ENCODE measurements around the gene MIEF1. TPM values are rescaled to one million over a fixed set of nuclear protein-coding genes. Genes with fewer than 3 reads are reported as not detected.
A peak's percentile ranks its signal among the peaks of the same experiment; 100 is the strongest.

The MIEF1 gene
- total and polyA plus RNA-seq, 3 donors from 2014 or later = 60.6 to 120 (median 78.2) TPM

DNA sequence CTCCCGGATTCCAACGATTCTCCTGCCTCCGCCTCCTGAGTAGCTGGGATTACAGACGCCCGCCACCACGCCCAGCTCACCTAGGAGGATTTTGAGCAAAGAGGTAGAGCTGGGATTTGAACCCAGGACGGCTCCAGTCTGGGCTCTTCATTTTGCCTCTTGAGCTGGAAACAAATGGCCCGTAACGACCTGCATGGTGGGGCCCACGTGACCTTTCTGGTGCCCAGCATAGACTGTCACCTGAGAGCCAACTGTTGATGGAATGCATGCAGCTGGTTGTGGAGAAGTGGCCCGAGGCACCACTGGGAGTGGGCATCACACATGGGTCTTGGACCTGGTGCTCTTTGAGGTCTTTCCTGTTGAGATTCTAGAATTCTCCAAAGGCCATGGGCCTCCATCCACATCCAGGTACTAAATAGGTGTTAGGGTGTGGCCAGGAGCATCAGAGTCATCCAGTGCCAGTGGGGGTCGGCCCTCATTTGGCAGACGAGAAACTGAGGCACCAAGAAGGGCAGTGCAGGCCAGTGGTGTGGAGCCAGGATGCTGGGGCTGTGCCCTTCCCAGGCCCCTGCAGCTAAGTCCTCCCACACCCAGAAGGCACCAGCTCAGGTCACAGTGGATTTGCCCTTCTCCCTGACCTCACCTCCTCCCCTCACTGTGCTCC is 22.1 kb downstream of the MIEF1 start:
- Histone ChIP-seq H3K4me1 (peaks cover 58% of the 10 kb centered on the region), H3K4me3 (no peak overlapping the region), H3K27ac (no peak overlapping the region), H3K27me3 (no peaks in the 10 kb centered on the region), H3K9me3 (no peaks in the 10 kb centered on the region), H3K36me3 (ENCODE audit: low read depth, missing control alignments) (no peaks in the 10 kb centered on the region)
- no peak for DNase-seq
- WGBS, 2 donors = 55 to 69% methylated on average over 9 to 13 of the region's 13 CpGs
- intact Hi-C loops (cut with DNase I; ENCODE audit: low total_unique reads) = loop anchor here (10.0 kb wide), 2 partner anchors 209 to 349 kb away; partner anchors contain the start of gene RPL3
- TF ChIP-seq POLR2A (IDR thresholded peaks at IDR 0.05) = no peak
- TF ChIP-seq, protein P1, sequence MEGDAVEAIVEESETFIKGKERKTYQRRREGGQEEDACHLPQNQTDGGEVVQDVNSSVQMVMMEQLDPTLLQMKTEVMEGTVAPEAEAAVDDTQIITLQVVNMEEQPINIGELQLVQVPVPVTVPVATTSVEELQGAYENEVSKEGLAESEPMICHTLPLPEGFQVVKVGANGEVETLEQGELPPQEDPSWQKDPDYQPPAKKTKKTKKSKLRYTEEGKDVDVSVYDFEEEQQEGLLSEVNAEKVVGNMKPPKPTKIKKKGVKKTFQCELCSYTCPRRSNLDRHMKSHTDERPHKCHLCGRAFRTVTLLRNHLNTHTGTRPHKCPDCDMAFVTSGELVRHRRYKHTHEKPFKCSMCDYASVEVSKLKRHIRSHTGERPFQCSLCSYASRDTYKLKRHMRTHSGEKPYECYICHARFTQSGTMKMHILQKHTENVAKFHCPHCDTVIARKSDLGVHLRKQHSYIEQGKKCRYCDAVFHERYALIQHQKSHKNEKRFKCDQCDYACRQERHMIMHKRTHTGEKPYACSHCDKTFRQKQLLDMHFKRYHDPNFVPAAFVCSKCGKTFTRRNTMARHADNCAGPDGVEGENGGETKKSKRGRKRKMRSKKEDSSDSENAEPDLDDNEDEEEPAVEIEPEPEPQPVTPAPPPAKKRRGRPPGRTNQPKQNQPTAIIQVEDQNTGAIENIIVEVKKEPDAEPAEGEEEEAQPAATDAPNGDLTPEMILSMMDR (IDR thresholded peaks at IDR 0.05) = no peak

DNA sequence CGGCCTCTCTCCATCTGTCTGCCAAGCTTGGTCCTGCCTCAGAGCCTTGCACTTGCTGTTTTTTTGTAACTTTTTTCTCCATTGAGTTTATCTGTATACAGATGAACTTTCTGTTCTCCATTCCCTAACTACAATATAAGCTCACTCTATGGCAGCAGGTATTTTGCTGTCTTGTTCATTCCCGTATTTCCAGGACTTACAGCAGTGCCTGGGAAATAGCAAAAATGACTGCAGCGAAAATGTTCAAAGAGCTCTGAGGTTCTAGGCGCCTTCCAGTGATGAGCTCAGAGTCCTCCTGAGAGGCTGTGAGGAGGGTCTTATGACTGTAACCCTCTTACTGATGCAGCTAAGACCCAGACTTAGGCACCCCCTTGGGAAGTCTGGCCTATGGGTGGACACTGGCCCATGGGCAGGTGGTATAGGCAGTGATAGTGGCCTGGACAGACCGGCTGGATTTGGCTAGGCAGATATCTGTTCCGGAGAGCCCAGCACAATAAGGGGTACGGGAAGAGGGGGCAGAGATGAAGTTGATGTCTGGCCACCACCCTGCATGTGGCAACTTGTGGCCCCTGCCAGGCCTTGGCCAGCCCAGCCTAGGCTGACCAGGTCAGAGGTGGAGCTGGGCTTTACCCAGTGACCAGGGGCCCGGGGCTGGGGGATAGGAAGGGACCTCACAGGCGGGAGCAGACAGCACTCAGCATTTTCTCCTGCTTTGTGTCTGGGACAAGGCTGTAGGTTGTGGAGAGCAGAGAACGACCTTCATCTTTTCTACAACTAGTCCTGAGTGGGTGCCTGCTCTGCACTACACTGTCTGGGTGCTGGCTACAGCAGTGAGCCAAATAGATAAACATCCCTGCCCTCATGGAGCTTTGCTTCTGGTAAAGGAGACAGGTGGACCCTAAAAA is 22.9 kb downstream of the MIEF1 start:
- Histone ChIP-seq H3K4me1 (peaks cover 65% of the 10 kb centered on the region), H3K9me3 (no peaks in the 10 kb centered on the region), H3K27me3 (no peaks in the 10 kb centered on the region), H3K4me3 (no peak overlapping the region), H3K36me3 (ENCODE audit: low read depth, missing control alignments) (no peaks in the 10 kb centered on the region), H3K27ac (peak overlapping the region in 1 of 2 donors; percentile 41)
- intact Hi-C loops (cut with DNase I; ENCODE audit: low total_unique reads) = loop anchor here (10.0 kb wide), 2 partner anchors 210 to 350 kb away; partner anchors contain the start of gene RPL3
- WGBS, 2 donors = 69 to 73% methylated on average over 8 to 10 of the region's 10 CpGs
- no peak for TF ChIP-seq POLR2A (IDR thresholded peaks at IDR 0.05)
- TF ChIP-seq, protein P1 (IDR thresholded peaks at IDR 0.05) = no peak
- DNase-seq = no peak

DNA sequence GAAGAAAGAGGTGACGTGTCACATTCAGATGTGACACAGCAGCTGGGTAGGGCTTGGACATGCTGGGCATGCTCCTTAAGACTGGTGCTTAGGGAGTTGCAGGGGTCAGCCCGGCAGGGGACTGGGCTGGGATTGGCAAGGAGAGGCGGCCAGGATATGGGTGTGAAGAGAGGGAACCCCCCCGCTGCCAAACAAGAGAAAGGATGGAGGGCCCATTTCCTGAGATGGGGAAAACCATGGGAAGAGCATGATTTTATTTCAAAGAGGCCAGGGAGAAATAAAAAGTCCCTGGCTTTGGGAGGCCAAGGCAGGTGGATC is 23.5 kb downstream of the MIEF1 start:
- 73% methylated on average over 4 of the region's 4 CpGs for WGBS, 2 donors
- intact Hi-C loops (cut with DNase I; ENCODE audit: low total_unique reads) = loop anchor here (10.0 kb wide), 2 partner anchors 211 to 351 kb away; partner anchors contain the start of gene RPL3
- no peaks in the 10 kb centered on the region for H3K27me3 ChIP-seq
- peak overlapping the region in 1 of 2 donors; percentile 41 for H3K27ac ChIP-seq
- H3K36me3 ChIP-seq (ENCODE audit: low read depth, missing control alignments) = no peaks in the 10 kb centered on the region
- no peak overlapping the region for H3K4me3 ChIP-seq
- no peak for TF ChIP-seq POLR2A (IDR thresholded peaks at IDR 0.05)
- TF ChIP-seq, protein P1 (IDR thresholded peaks at IDR 0.05) = no peak
- no peak for DNase-seq
- H3K4me1 ChIP-seq = peaks cover 68% of the 10 kb centered on the region
- no peaks in the 10 kb centered on the region for H3K9me3 ChIP-seq

GRCh38 chr22:39526736-39527171 is 24.7 kb downstream of the MIEF1 start:
- no peaks in the 10 kb centered on the region for H3K36me3 ChIP-seq (ENCODE audit: low read depth, missing control alignments)

More at GRCh38 chr22:39526736-39527171, 24.7 kb downstream of the MIEF1 start:
- TF ChIP-seq, protein P1 (IDR thresholded peaks at IDR 0.05) = no peak
- TF ChIP-seq POLR2A (IDR thresholded peaks at IDR 0.05) = no peak
- Histone ChIP-seq H3K27me3 (no peaks in the 10 kb centered on the region), H3K4me3 (no peak overlapping the region), H3K27ac (no peak overlapping the region), H3K9me3 (no peaks in the 10 kb centered on the region), H3K4me1 (peaks cover 72% of the 10 kb centered on the region)
- intact Hi-C loops (cut with DNase I; ENCODE audit: low total_unique reads) = loop anchor here (10.0 kb wide), 2 partner anchors 212 to 352 kb away; partner anchors contain the start of gene RPL3
- WGBS, 2 donors = 55 to 77% methylated on average over 2 to 4 of the region's 4 CpGs
- no peak for DNase-seq
